Endothelial cell of umbilical vein (primary cell): ENCODE data around the gene TUBB4A. TPM values are rescaled to one million over a fixed set of nuclear protein-coding genes. Genes with fewer than 3 reads are reported as not detected.

ENCODE experiments used
- BruUV-seq: library from RNA; stranded (reverse); fragments of 400-500 nt; replicated peaks from 2 replicates; lab custom pipeline; 2021; lab: Mats Ljungman, UMichigan
- CTCF ChIA-PET: fragments of 300-600, 350-600 bp; sonication (Branson Sonifier 250); formaldehyde crosslinking; loops from one replicate; lab custom pipeline; 2021; ENCODE audit warnings: antibody characterized with exemption, inconsistent platforms; lab: Charles Lee
- POLR2A ChIA-PET: fragments of 300-600, 350-600 bp; sonication (Branson Sonifier 250); formaldehyde crosslinking; loops from one replicate; lab custom pipeline; 2021; ENCODE audit warnings: antibody characterized with exemption, inconsistent platforms; lab: Charles Lee
- DNase-seq: peaks from one replicate; pipeline ENCODE4 v3.0.0-alpha.2; 2011; ENCODE audit warnings: low read depth, low spot score
- FAIRE-seq: peaks from 2 replicates; lab custom pipeline; 2011; peaks lifted over from hg19 to GRCh38; lab: Jason Lieb, UNC
- H2AFZ ChIP-seq: 2 replicates; pipeline ENCODE4 v1.6.0; 2012; ENCODE audit warnings: low read depth, low read length, control low read depth, inconsistent platforms
- H3K27ac ChIP-seq: 2 replicates; pipeline ENCODE4 v1.5.1; 2011; ENCODE audit warnings: low read depth, mild to moderate bottlenecking, control low read depth, low read length, moderate library complexity; ENCODE audit not compliant: insufficient read depth
- H3K27me3 ChIP-seq, 2 experiments: 2 replicates each; pipeline versions ENCODE4 v1.6.0 to v1.6.1; 2011; ENCODE audit warnings: low read length in 2 of 2, mixed read lengths in 1 of 2; ENCODE audit not compliant: control insufficient read depth in 2 of 2, insufficient read depth in 2 of 2
- H3K36me3 ChIP-seq, 2 experiments: 2 replicates in 1 of 2; 3 replicates in 1 of 2; pipeline ENCODE4 v1.5.1; 2011; ENCODE audit warnings: low read length in 2 of 2, mild to moderate bottlenecking in 1 of 2, moderate library complexity in 1 of 2; ENCODE audit not compliant: control insufficient read depth in 2 of 2, insufficient read depth in 2 of 2; ENCODE audit errors: extremely low read depth in 1 of 2
- H3K4me1 ChIP-seq: 3 replicates; pipeline ENCODE4 v1.5.1; 2011; ENCODE audit warnings: mild to moderate bottlenecking, low read length; ENCODE audit not compliant: control insufficient read depth, insufficient read depth; ENCODE audit errors: extremely low read depth
- H3K4me2 ChIP-seq: 2 replicates; pipeline ENCODE4 v1.6.1; 2011; ENCODE audit warnings: low read length, control low read depth, mixed read lengths; ENCODE audit not compliant: insufficient read depth
- H3K4me3 ChIP-seq, 3 experiments: fragments of 200-600 bp in 1 of 3; sonication (generic), shearing (Covaris generic) in 1 of 3; replicated peaks in 1 of 3; 2 replicates each; pipeline ENCODE4 v1.5.1; 2011 to 2016; ENCODE audit warnings: control low read depth in 3 of 3, low read length in 3 of 3, mild to moderate bottlenecking in 2 of 3, inconsistent platforms in 1 of 3, low read depth in 1 of 3, moderate library complexity in 1 of 3; ENCODE audit not compliant: insufficient read depth in 1 of 3
- H3K79me2 ChIP-seq: 2 replicates; pipeline ENCODE4 v1.6.0; 2012; ENCODE audit warnings: low read length, inconsistent platforms; ENCODE audit not compliant: control insufficient read depth, insufficient read depth
- H3K9ac ChIP-seq: replicated peaks from 2 replicates; pipeline ENCODE3; 2011; ENCODE audit warnings: low read length, control low read depth; ENCODE audit not compliant: insufficient read depth; ENCODE audit errors: extremely low read depth
- H3K9me1 ChIP-seq: replicated peaks from 3 replicates; pipeline ENCODE4 v1.6.0; 2011; ENCODE audit warnings: mild to moderate bottlenecking, low read length; ENCODE audit not compliant: control insufficient read depth, insufficient read depth; ENCODE audit errors: extremely low read depth
- H3K9me3 ChIP-seq: replicated peaks from 2 replicates; pipeline ENCODE4 v1.5.1; 2012; ENCODE audit warnings: low read length, inconsistent platforms; ENCODE audit not compliant: control insufficient read depth, insufficient read depth
- H4K20me1 ChIP-seq: replicated peaks from 2 replicates; pipeline ENCODE3; 2011; ENCODE audit warnings: mild to moderate bottlenecking, low read length; ENCODE audit not compliant: control insufficient read depth, insufficient read depth; ENCODE audit errors: extremely low read depth
- EZH2 ChIP-seq: IDR thresholded peaks from 2 replicates; pipeline ENCODE4 v1.6.1; 2012; ENCODE audit warnings: borderline replicate concordance, low read depth, mild to moderate bottlenecking, moderate library complexity, low read length, inconsistent platforms; ENCODE audit not compliant: severe bottlenecking
- FOS ChIP-seq: IDR thresholded peaks from 2 replicates; pipeline ENCODE4 v1.6.1; 2011; ENCODE audit warnings: mild to moderate bottlenecking, low read length, moderate library complexity, borderline replicate concordance; ENCODE audit not compliant: insufficient read depth
- GATA2 ChIP-seq: IDR thresholded peaks from 2 replicates; pipeline ENCODE4 v1.7.0; 2011; ENCODE audit warnings: low read depth, mild to moderate bottlenecking, moderate library complexity, mixed read lengths, low read length; ENCODE audit not compliant: insufficient read length, insufficient read depth
- JUN ChIP-seq: IDR thresholded peaks from 2 replicates; pipeline ENCODE4 v1.6.1; 2011; ENCODE audit warnings: borderline replicate concordance, low read depth; ENCODE audit not compliant: insufficient read length, insufficient read depth
- MAX ChIP-seq: IDR thresholded peaks from 2 replicates; pipeline ENCODE4 v1.6.1; 2011; ENCODE audit not compliant: insufficient read depth, insufficient read length
- MYC ChIP-seq: IDR thresholded peaks from one replicate; pipeline ENCODE4 v1.6.1; 2011; ENCODE audit warnings: mild to moderate bottlenecking, low read depth, low read length
- POLR2A ChIP-seq: IDR thresholded peaks from 2 replicates; pipeline ENCODE4 v1.6.1; 2012; ENCODE audit warnings: low read depth, mild to moderate bottlenecking, control low read depth, low read length
- POLR2AphosphoS5 ChIP-seq: IDR thresholded peaks from 2 replicates; pipeline ENCODE4 v1.6.1; 2012; ENCODE audit warnings: low read depth, mild to moderate bottlenecking, control low read depth, low read length, moderate library complexity; ENCODE audit not compliant: insufficient read depth
- dilution Hi-C: fragments of 300-500 bp; cut with MboI; formaldehyde crosslinking; loops from one replicate; pipeline ENCODE4 v1.15.0; 2019; ENCODE audit warnings: low sequenced_read_pairs; ENCODE audit not compliant: extremely low pct_ligation_motif_present
- intact Hi-C: fragments of 100-400 bp; cut with micrococcal nuclease; formaldehyde crosslinking; loops from one replicate; pipeline ENCODE4 v1.10.0; 2022
- polyA plus RNA-seq, 4 experiments: library from polyadenylated mRNA; depleted of rRNA in 3 of 4; stranded (reverse) in 3 of 4; unstranded in 1 of 4; fragments of >200 nt; gene quantifications; 2 replicates each; pipeline versions ENCODE4 v1.2.1 to v1.2.3, GENCODE V29; 2011 to 2012; ENCODE audit warnings: missing spikeins in 1 of 4
- total RNA-seq: library from RNA; stranded (reverse); gene quantifications from 2 replicates; pipeline ENCODE4 v1.2.3, GENCODE V29; 2021
- TF ChIP-seq, protein P1 (sequence below), 2 donors: IDR thresholded peaks; 1 replicate in 1 of 2; 2 replicates in 1 of 2; pipeline ENCODE4 v1.5.1; 2011; ENCODE audit warnings: low read length in 2 of 2, mild to moderate bottlenecking in 2 of 2, moderate library complexity in 2 of 2, control low read depth in 1 of 2, inconsistent platforms in 1 of 2, low read depth in 1 of 2; ENCODE audit not compliant: insufficient read depth in 1 of 2; ENCODE audit errors: extremely low read depth in 1 of 2

TUBB4A gene
- total and polyA plus RNA-seq, 2 donors (not counting 3 experiments of a cell fraction or from before 2014, with no cell fraction given): not detected

DNA sequence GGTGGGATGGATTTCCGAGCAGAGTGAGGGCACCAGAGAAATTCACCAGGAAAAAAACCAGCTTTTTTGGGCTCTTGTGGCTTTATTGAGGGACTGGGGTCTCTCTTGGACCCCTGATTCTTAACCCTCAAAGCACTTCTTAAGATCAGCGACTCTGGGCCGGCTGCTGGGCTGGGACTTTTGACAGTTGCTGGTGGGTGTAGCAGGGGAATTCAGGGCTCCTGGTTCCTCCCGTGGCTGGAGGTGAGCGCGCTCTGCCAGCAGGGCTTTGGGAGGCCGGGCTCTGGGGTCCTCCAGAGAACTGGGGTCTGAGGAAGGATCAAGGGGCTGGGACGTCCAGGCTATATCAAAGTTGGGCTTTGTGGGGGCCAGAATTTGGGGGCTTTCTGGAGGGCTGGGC is 34.7 kb downstream of the TUBB4A start:
- CTCF ChIA-PET: no interaction called here
- Histone ChIP-seq H3K27me3 (peaks cover 8 to 16% of the 10 kb centered on the region in 2 experiments), H3K4me2 (no peak overlapping the region), H4K20me1 (no peaks in the 10 kb centered on the region), H3K4me1 (no peaks in the 10 kb centered on the region), H3K27ac (no peak overlapping the region), H2AFZ (no peak overlapping the region), H3K4me3 (no peak overlapping the region), H3K9me1 (no peaks in the 10 kb centered on the region), H3K36me3 (no peaks in the 10 kb centered on the region), H3K79me2 (no peaks in the 10 kb centered on the region), H3K9ac (no peak overlapping the region), H3K9me3 (no peaks in the 10 kb centered on the region)
- BruUV-seq: no TSS peak
- no peak for TF ChIP-seq GATA2
- TF ChIP-seq JUN: no peak
- TF ChIP-seq MAX: no peak
- TF ChIP-seq POLR2A: no peak
- TF ChIP-seq, protein P1, sequence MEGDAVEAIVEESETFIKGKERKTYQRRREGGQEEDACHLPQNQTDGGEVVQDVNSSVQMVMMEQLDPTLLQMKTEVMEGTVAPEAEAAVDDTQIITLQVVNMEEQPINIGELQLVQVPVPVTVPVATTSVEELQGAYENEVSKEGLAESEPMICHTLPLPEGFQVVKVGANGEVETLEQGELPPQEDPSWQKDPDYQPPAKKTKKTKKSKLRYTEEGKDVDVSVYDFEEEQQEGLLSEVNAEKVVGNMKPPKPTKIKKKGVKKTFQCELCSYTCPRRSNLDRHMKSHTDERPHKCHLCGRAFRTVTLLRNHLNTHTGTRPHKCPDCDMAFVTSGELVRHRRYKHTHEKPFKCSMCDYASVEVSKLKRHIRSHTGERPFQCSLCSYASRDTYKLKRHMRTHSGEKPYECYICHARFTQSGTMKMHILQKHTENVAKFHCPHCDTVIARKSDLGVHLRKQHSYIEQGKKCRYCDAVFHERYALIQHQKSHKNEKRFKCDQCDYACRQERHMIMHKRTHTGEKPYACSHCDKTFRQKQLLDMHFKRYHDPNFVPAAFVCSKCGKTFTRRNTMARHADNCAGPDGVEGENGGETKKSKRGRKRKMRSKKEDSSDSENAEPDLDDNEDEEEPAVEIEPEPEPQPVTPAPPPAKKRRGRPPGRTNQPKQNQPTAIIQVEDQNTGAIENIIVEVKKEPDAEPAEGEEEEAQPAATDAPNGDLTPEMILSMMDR (IDR thresholded peaks at IDR 0.05; ENCODE audit: extremely low read depth in 1 of 2, insufficient read depth in 1 of 2, low read depth in 1 of 2, low read length in 2 of 2): no peak
- no peak for TF ChIP-seq EZH2
- TF ChIP-seq FOS: no peak
- no peak for TF ChIP-seq MYC
- no peak for TF ChIP-seq POLR2AphosphoS5
- POLR2A ChIA-PET: no interaction called here
- intact Hi-C loops (no loop called here), dilution Hi-C loops (no loop called here)
- DNase-seq (no peak), FAIRE-seq (no peak)
